A549 (cell line): ENCODE measurements around the gene COL26A1. TPM values are rescaled to one million over a fixed set of nuclear protein-coding genes. Genes with fewer than 3 reads are reported as not detected.
A peak's percentile ranks its signal among the peaks of the same experiment; 100 is the strongest.

ENCODE experiments used
- ATAC-seq, 2 experiments: fragments of 200-7000 bp in 1 of 2; fragments of >200 bp in 1 of 2; cut with Nextera tagmentation in 1 of 2; cut with Tn5 transposase in 1 of 2; 3 replicates each; pipeline versions ENCODE4 v1.8.0 to v1.9.1; 2018 to 2020; ENCODE audit warnings: mild to moderate bottlenecking in 1 of 2, moderate library complexity in 1 of 2
- CTCF ChIA-PET: fragments of 300-600 bp; sonication (Branson Sonifier 250); formaldehyde crosslinking; extraction: SDS; loops from one replicate; lab custom pipeline; 2021; ENCODE audit warnings: antibody characterized with exemption, inconsistent platforms; lab: Yijun Ruan, JAX
- POLR2A ChIA-PET: fragments of 350-600 bp; formaldehyde crosslinking; extraction: SDS; loops from one replicate; lab custom pipeline; 2021; ENCODE audit warnings: antibody characterized with exemption, inconsistent platforms; lab: Yijun Ruan, JAX
- DNase-seq, 2 experiments: peaks; one replicate each; pipeline versions ENCODE4 v3.0.0 to v3.0.0-alpha.2; 2011 to 2016; ENCODE audit warnings: low read depth in 1 of 2, low spot score in 1 of 2
- FAIRE-seq: peaks from 2 replicates; lab custom pipeline; 2011; peaks lifted over from hg19 to GRCh38; lab: Jason Lieb, UNC
- H3K27ac ChIP-seq, 2 experiments: fragments of >200 bp; sonication (Bioruptor Twin); formaldehyde crosslinking; 3 replicates each; pipeline ENCODE4 v1.5.1; 2016 to 2017
- H3K4me1 ChIP-seq: fragments of >200 bp; sonication (Bioruptor Twin); formaldehyde crosslinking; 3 replicates; pipeline ENCODE4 v1.6.1; 2016
- H3K4me2 ChIP-seq: fragments of >200 bp; sonication (Bioruptor Twin); formaldehyde crosslinking; 3 replicates; pipeline ENCODE4 v1.6.1; 2016
- H3K4me3 ChIP-seq: fragments of >200 bp; sonication (Bioruptor Twin); formaldehyde crosslinking; 3 replicates; pipeline ENCODE4 v1.5.1; 2016
- H3K9me3 ChIP-seq: fragments of >200 bp; sonication (Bioruptor Twin); formaldehyde crosslinking; 3 replicates; pipeline ENCODE4 v1.6.1; 2016
- CBX2 ChIP-seq: fragments of 200-600 bp; sonication (generic); IDR thresholded peaks from 2 replicates; pipeline ENCODE4 v1.6.1; 2016; ENCODE audit warnings: low read depth, mild to moderate bottlenecking, borderline replicate concordance
- E2F6 ChIP-seq: IDR thresholded peaks from 2 replicates; pipeline ENCODE4 v1.6.1; 2012; ENCODE audit warnings: low read depth, borderline replicate concordance
- EP300 ChIP-seq, 2 experiments: fragments of >200 bp; sonication (Bioruptor Twin); formaldehyde crosslinking; IDR thresholded peaks; 2 replicates in 1 of 2; 3 replicates in 1 of 2; pipeline ENCODE4 v1.6.1; 2016 to 2017
- ESRRA ChIP-seq: fragments of 150-350 bp; IDR thresholded peaks from 2 replicates; pipeline ENCODE4 v1.6.1; 2014; ENCODE audit warnings: mild to moderate bottlenecking, low read length, borderline replicate concordance
- FOSB ChIP-seq: fragments of 250-450 bp; sonication (Bioruptor Pico); IDR thresholded peaks from 2 replicates; pipeline ENCODE4 v1.5.0; 2020; ENCODE audit warnings: mild to moderate bottlenecking, moderate library complexity
- FOSL2 ChIP-seq, 2 experiments: fragments of 450-650 bp in 1 of 2; fragments of >200 bp in 1 of 2; sonication (Bioruptor Twin) in 1 of 2; formaldehyde crosslinking; IDR thresholded peaks; 2 replicates each; pipeline versions ENCODE4 v1.5.0 to v1.6.1; 2016 to 2020; ENCODE audit warnings: mild to moderate bottlenecking in 1 of 2, moderate library complexity in 1 of 2
- HEYL ChIP-seq: fragments of 250-450 bp; sonication (Bioruptor Pico); IDR thresholded peaks from 2 replicates; pipeline ENCODE4 v1.8.0; 2021; ENCODE audit warnings: mild to moderate bottlenecking, moderate library complexity
- HOXB13 ChIP-seq: fragments of 250-450 bp; sonication (Bioruptor Pico); IDR thresholded peaks from 2 replicates; pipeline ENCODE4 v1.5.0; 2020; ENCODE audit warnings: low read depth, mild to moderate bottlenecking, moderate library complexity
- JUNB ChIP-seq: fragments of >200 bp; sonication (Bioruptor Twin); formaldehyde crosslinking; IDR thresholded peaks from 2 replicates; pipeline ENCODE4 v1.6.1; 2016
- KDM5A ChIP-seq: fragments of 200-600 bp; sonication (generic); IDR thresholded peaks from 2 replicates; pipeline ENCODE4 v1.6.1; 2016; ENCODE audit warnings: antibody characterized with exemption, mild to moderate bottlenecking
- MAFK ChIP-seq: fragments of 450-650 bp; IDR thresholded peaks from 2 replicates; pipeline ENCODE4 v1.6.1; 2014; ENCODE audit not compliant: partially characterized antibody
- MAZ ChIP-seq: fragments of 150-350 bp; IDR thresholded peaks from 2 replicates; pipeline ENCODE4 v1.6.1; 2014; ENCODE audit warnings: antibody characterized with exemption, low read depth, low read length, borderline replicate concordance
- NR3C1 ChIP-seq: fragments of >200 bp; sonication (Bioruptor Twin); formaldehyde crosslinking; IDR thresholded peaks from 3 replicates; pipeline ENCODE4 v1.6.1; 2017
- PHF8 ChIP-seq: fragments of 200-600 bp; sonication (generic); IDR thresholded peaks from 2 replicates; pipeline ENCODE4 v1.6.1; 2016; ENCODE audit warnings: low read depth, mild to moderate bottlenecking, antibody characterized with exemption, moderate library complexity, borderline replicate concordance
- POLR2A ChIP-seq: IDR thresholded peaks from 2 replicates; pipeline ENCODE4 v1.6.1; 2012; ENCODE audit warnings: mild to moderate bottlenecking, low read length
- RARB ChIP-seq: fragments of 250-450 bp; sonication (Bioruptor Pico); IDR thresholded peaks from 2 replicates; pipeline ENCODE4 v1.8.0; 2021; ENCODE audit warnings: mild to moderate bottlenecking, moderate library complexity
- RFX5 ChIP-seq: fragments of 450-650 bp; IDR thresholded peaks from 2 replicates; pipeline ENCODE4 v1.7.1; 2014; ENCODE audit warnings: antibody characterized with exemption, mild to moderate bottlenecking, moderate library complexity
- RNF2 ChIP-seq: fragments of 200-600 bp; sonication (generic); IDR thresholded peaks from 2 replicates; pipeline ENCODE4 v1.6.1; 2016; ENCODE audit warnings: low read depth, mild to moderate bottlenecking, antibody characterized with exemption, moderate library complexity, borderline replicate concordance
- SMC3 ChIP-seq: fragments of >200 bp; sonication (Bioruptor Twin); formaldehyde crosslinking; IDR thresholded peaks from 3 replicates; pipeline ENCODE4 v1.6.1; 2018; ENCODE audit warnings: inconsistent platforms
- TFCP2L1 ChIP-seq: fragments of 250-450 bp; sonication (Bioruptor Pico); IDR thresholded peaks from 2 replicates; pipeline ENCODE4 v1.5.0; 2021; ENCODE audit warnings: mild to moderate bottlenecking
- ZNF302 ChIP-seq: fragments of 250-450 bp; sonication (Bioruptor Pico); IDR thresholded peaks from 2 replicates; pipeline ENCODE4 v1.9.0; 2021; ENCODE audit warnings: inconsistent platforms, mild to moderate bottlenecking, moderate library complexity
- WGBS: methylation state at CpG from one replicate; pipeline ENCODE4 v1.1.6; 2017; ENCODE audit errors: missing lambda C conversion rate; 5-methylcytosine and 5-hydroxymethylcytosine counted together
- polyA plus RNA-seq, 4 experiments: library from polyadenylated mRNA; depleted of rRNA in 3 of 4; stranded (reverse); fragments of >200 nt; fragmentation: RNase III in 1 of 4; extraction: RNeasy Plus Mini Kit Qiagen cat#74134 plus additional on column Dnase treatment in 1 of 4; gene quantifications; 2 replicates in 3 of 4; 3 replicates in 1 of 4; pipeline ENCODE4 v1.2.3, GENCODE V29; 2011 to 2017
- TF ChIP-seq, protein P1 (sequence below): fragments of 150-350 bp; IDR thresholded peaks from 2 replicates; pipeline ENCODE4 v1.6.1; 2014; ENCODE audit warnings: low read depth, mild to moderate bottlenecking, low read length
- TF ChIP-seq, protein P2 (sequence below): IDR thresholded peaks from 2 replicates; pipeline ENCODE4 v1.6.1; 2012
- TF ChIP-seq, protein P3 (sequence below): fragments of >200 bp; sonication (Bioruptor Twin); formaldehyde crosslinking; IDR thresholded peaks from 2 replicates; pipeline ENCODE4 v1.6.1; 2016

COL26A1 gene
- polyA plus RNA-seq, 2 of the 4 experiments (the other 2 are of a cell fraction) = 0.52 to 1.4 TPM

GRCh38 chr7:101399759-101400158, 37.1 kb downstream of the COL26A1 start:
- TF ChIP-seq TFCP2L1 (CRISPR knock-in tag) (no peak), RNF2 (no peak), FOSB (CRISPR knock-in tag) (no peak), HOXB13 (CRISPR knock-in tag) (no peak), MAFK (no peak)
- TF ChIP-seq, protein P1, sequence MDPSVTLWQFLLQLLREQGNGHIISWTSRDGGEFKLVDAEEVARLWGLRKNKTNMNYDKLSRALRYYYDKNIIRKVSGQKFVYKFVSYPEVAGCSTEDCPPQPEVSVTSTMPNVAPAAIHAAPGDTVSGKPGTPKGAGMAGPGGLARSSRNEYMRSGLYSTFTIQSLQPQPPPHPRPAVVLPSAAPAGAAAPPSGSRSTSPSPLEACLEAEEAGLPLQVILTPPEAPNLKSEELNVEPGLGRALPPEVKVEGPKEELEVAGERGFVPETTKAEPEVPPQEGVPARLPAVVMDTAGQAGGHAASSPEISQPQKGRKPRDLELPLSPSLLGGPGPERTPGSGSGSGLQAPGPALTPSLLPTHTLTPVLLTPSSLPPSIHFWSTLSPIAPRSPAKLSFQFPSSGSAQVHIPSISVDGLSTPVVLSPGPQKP = no peak
- Histone ChIP-seq H3K4me2 (no peak overlapping the region), H3K27ac (no peak overlapping the region), H3K4me3 (no peak overlapping the region), H3K9me3 (no peaks in the 10 kb centered on the region), H3K4me1 (peaks cover 18% of the 10 kb centered on the region)
- ATAC-seq (no peak), DNase-seq (no peak), FAIRE-seq (no peak)
- POLR2A ChIA-PET = no interaction called here
- CTCF ChIA-PET = interaction anchor here (2.2 to 3.6 kb wide), 4 partner anchors 12 to 107 kb away, joined by 7 to 18 read pairs (median 12); partner anchors contain the start of gene IFT22
- 72% methylated on average over 6 of the region's 6 CpGs for WGBS

DNA sequence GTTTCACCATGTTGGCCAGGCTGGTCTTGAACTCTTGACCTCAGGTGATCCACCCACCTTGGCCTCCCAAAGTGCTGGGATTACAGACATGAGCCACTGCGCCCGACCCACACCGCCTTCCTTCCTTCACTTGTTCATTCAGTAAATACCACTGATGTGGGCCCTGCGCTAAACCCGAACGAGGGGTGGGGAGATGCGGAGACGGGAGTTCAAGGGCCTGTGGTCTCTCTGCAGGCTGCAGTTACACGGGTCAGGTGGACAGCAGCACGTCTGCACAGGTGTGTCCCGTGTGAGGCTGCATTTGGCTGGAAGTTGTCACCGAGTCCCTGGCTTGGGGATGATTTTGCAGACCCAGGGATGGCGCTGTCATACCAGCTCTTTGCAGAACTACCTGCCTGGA, 38.1 kb downstream of the COL26A1 start:
- 0 out of 6 replicates have a peak, but pooled peaks of 1 of the 2 experiments have one; percentile 40 for ATAC-seq
- H3K4me3 ChIP-seq = no peak overlapping the region
- H3K4me1 ChIP-seq = peaks cover 18% of the 10 kb centered on the region
- TF ChIP-seq RFX5 = no peak
- TF ChIP-seq, protein P2, sequence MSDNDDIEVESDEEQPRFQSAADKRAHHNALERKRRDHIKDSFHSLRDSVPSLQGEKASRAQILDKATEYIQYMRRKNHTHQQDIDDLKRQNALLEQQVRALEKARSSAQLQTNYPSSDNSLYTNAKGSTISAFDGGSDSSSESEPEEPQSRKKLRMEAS = no peak
- TF ChIP-seq, protein P1 = no peak
- TF ChIP-seq KDM5A = no peak
- no peak for TF ChIP-seq FOSL2 (IDR thresholded peaks at IDR 0.05)
- no peak for TF ChIP-seq FOSL2 (CRISPR knock-in tag; IDR thresholded peaks at IDR 0.05)
- TF ChIP-seq HEYL = no peak
- ChIA-PET POLR2A (no interaction called here), CTCF (interaction anchor here (3.6 kb wide), 1 partner anchor 11 kb away, joined by 18 read pairs; no protein-coding TSS in a partner anchor)
- H3K4me2 ChIP-seq = no peak overlapping the region
- no peak for DNase-seq
- no peak overlapping the region; a peak in 2 of 6 replicates for H3K27ac ChIP-seq
- WGBS = 85% methylated on average over 12 of the region's 13 CpGs
- FAIRE-seq = no peak
- no peaks in the 10 kb centered on the region for H3K9me3 ChIP-seq

- FAIRE-seq (no peak), ATAC-seq (peak; percentile 37 to 54; a peak in 3 of 6 replicates), DNase-seq (peak in 1 of 2 experiments; percentile 30)
- TF ChIP-seq ESRRA (no peak), SMC3 (no peak), POLR2A (no peak), MAZ (no peak), ZNF302 (CRISPR knock-in tag) (no peak), CBX2 (no peak), JUNB (no peak), E2F6 (no peak), EP300 (IDR thresholded peaks at IDR 0.05) (no peak), PHF8 (no peak), RARB (CRISPR knock-in tag) (no peak), NR3C1 (no peak)
- TF ChIP-seq, protein P3, sequence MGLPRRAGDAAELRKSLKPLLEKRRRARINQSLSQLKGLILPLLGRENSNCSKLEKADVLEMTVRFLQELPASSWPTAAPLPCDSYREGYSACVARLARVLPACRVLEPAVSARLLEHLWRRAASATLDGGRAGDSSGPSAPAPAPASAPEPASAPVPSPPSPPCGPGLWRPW = no peak
- peak overlapping the region; percentile 48 to 67; a peak in 5 of 6 replicates for H3K27ac ChIP-seq
- peaks cover 18% of the 10 kb centered on the region for H3K4me1 ChIP-seq
- H3K9me3 ChIP-seq = no peaks in the 10 kb centered on the region
- H3K4me3 ChIP-seq = peak overlapping the region; percentile 5; the same call in 1 of the 3 replicates
- ChIA-PET POLR2A (interaction anchor here (1.1 kb wide), 1 partner anchor 80 kb away, joined by 4 read pairs; the partner anchor contains the start of gene IFT22), CTCF (interaction anchor here (0.6 to 3.6 kb wide), 2 partner anchors 10 to 20 kb away, joined by 3 to 18 read pairs; no protein-coding TSS in a partner anchor)
- peak overlapping the region; percentile 62 for H3K4me2 ChIP-seq
- 47% methylated on average over 7 of the region's 7 CpGs for WGBS
These were observed 38.9 kb downstream of the COL26A1 start for GRCh38 chr7:101401390-101402080.
